ENCODE results near the gene PYGB.

- no peak for TF ChIP-seq CTCF (IDR thresholded peaks at IDR 0.05)
- TF ChIP-seq POLR2A (IDR thresholded peaks at IDR 0.05), result no peak
- no peak for TF ChIP-seq EP300 (IDR thresholded peaks at IDR 0.05)
Measured at GRCh38 chr20:25321991-25322390, 74.1 kb downstream of the PYGB start.

Data from tibial nerve (tissue), 4 donors.